ENCODE measurements around the gene VIPR1.

GRCh38 chr3:42575137-42575741 lies 72.8 kb downstream of the VIPR1 start:
- TF ChIP-seq TAF1 (IDR thresholded peaks at IDR 0.05; ENCODE audit: borderline replicate concordance, insufficient read depth, low read length) (no peak), POLR2AphosphoS5 (IDR thresholded peaks at IDR 0.05; ENCODE audit: low read depth, low read length) (no peak), REST (IDR thresholded peaks at IDR 0.05; ENCODE audit: insufficient read depth in 1 of 2, low read depth in 2 of 2, low read length in 2 of 2) (no peak), SIN3A (IDR thresholded peaks at IDR 0.05; ENCODE audit: borderline replicate concordance, insufficient read depth, low read length) (no peak), FOXP2 (optimal IDR thresholded peaks at IDR 0.05; ENCODE audit: borderline replicate concordance, extremely low read depth, extremely low read length, insufficient read depth) (no peak)
